MM.1S (cell line): ENCODE results near the gene USF1.

Experiments used
- CTCF ChIP-seq: fragments of 300-600 bp; sonication (generic); IDR thresholded peaks from 2 replicates; pipeline ENCODE4 v1.5.1; 2016; ENCODE audit warnings: antibody characterized with exemption, low read length, mixed read lengths
- EZH2 ChIP-seq: fragments of 300-600 bp; sonication (generic); optimal IDR thresholded peaks from 2 replicates; pipeline ENCODE3; 2017; ENCODE audit warnings: low read depth, mild to moderate bottlenecking, antibody characterized with exemption, low read length, mixed read lengths
- EZH2phosphoT487 ChIP-seq: fragments of 300-600 bp; sonication (generic); IDR thresholded peaks from 2 replicates; pipeline ENCODE4 v1.6.1; 2018; ENCODE audit warnings: antibody characterized with exemption, low read length

DNA sequence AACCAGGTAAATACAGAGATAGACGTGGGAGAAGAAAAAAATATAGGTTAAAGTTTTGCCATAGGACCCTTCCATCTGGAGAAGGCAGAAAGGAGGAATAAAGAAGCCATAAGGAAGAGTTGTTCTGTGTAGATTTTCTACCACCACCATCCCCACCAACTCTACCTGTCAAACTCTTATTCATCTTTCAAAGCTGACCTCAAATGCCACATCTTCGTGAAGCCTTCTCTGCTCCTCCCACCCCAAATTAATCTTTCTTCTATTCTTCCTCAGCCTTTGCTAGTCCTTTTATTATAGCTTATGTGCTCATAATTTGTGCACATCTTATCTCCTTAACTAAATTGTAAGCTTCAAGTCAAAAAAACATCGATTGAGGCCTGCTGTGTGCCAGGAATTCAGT is 44.8 kb upstream of the USF1 start:
- TF ChIP-seq CTCF (no peak), EZH2 (no peak), EZH2phosphoT487 (no peak)
